C4-2B (cell line): ENCODE data around the gene PRDX2.

Source experiments
- H3K27ac ChIP-seq: fragments of 450-650 bp; 2 replicates; pipeline ENCODE4 v1.5.1; 2017
- ZFX ChIP-seq: fragments of 450-650 bp; IDR thresholded peaks from 2 replicates; pipeline ENCODE4 v1.6.1; 2017
- TF ChIP-seq, protein P1 (sequence below): fragments of 450-650 bp; conservative IDR thresholded peaks from 2 replicates; pipeline ENCODE4 v1.5.1; 2017; ENCODE audit warnings: mild to moderate bottlenecking

Gene PRDX2

DNA sequence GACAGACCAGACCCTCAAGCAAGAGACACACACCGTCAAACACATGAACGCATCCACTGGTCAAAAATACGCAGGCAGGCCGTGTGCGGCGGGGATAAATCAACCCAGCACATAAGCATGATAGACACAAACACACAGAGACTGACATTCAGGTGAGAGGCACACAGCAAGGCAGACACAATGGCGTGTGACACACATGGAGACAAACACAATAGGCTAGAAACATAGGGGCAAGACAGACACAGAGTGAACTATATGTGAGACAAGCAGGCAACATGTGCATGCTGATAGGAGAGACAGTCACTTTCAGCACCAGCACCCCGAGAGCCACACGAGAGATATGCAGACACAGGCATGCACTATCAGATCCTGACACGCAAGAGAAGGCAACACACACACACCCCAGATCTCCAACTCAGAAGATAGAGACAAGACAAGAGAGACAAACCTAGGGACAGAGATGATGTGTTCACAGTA, 17.2 kb downstream of the PRDX2 start:
- TF ChIP-seq, protein P1, sequence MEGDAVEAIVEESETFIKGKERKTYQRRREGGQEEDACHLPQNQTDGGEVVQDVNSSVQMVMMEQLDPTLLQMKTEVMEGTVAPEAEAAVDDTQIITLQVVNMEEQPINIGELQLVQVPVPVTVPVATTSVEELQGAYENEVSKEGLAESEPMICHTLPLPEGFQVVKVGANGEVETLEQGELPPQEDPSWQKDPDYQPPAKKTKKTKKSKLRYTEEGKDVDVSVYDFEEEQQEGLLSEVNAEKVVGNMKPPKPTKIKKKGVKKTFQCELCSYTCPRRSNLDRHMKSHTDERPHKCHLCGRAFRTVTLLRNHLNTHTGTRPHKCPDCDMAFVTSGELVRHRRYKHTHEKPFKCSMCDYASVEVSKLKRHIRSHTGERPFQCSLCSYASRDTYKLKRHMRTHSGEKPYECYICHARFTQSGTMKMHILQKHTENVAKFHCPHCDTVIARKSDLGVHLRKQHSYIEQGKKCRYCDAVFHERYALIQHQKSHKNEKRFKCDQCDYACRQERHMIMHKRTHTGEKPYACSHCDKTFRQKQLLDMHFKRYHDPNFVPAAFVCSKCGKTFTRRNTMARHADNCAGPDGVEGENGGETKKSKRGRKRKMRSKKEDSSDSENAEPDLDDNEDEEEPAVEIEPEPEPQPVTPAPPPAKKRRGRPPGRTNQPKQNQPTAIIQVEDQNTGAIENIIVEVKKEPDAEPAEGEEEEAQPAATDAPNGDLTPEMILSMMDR = no peak
- no peak for TF ChIP-seq ZFX
- H3K27ac ChIP-seq = peak overlapping the region; percentile 95

DNA sequence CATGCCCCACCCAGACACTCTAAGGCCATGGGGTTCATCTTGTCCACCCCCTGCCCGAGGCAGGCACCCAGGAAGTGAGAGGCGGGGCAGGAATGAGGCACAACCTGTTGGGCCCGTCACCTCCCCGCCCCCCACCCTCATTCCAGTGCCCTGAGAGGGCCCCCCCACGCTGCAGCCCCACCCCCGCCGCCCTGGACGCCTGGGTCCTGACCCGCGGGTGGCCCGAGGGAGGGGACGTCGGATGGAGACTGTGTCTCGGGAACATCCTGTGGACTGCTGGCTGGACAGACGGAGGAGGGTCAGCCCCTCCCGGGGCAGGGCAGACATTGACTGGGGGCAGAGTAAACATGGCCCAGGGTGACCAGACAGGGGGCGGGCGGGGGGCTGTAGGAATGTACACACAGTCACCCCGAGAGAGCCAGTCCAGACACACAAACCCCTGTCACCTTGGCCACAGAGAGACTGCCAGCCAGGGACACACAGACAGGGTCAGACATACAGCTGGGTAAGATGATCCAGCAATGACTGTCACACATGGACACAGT, 17.7 kb downstream of the PRDX2 start:
- TF ChIP-seq, protein P1 = no peak
- TF ChIP-seq ZFX = no peak
- H3K27ac ChIP-seq = peak overlapping the region; percentile 95

DNA sequence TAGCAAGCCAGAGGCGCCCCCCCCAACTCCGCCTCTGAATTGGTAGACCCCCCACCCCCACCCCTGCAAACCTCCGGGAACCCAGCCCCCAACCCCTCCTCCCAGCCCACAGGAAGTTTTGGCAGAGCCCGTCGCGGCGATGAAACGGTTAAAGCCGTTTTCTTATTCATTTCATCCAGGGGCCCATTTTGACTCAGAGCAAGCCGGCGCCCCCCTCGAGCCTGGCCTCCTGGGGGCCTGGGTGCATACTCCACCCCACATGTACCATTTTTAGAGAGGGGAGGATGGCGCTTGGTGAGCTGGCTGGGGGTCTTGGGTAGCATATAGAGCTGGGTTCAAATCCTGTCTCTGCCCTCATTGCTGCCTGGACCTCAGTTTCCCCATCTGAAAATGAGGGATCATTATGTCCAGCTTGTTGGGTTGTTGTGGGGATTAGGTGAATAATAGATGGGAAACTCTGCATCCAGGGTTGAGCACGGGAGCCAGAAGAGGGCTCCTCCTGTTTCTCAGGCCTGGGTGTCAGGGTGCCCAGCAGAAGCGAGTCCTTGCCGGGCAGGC, 18.2 kb downstream of the PRDX2 start:
- H3K27ac ChIP-seq = peak overlapping the region; percentile 95
- TF ChIP-seq, protein P1 = no peak
- no peak for TF ChIP-seq ZFX

DNA sequence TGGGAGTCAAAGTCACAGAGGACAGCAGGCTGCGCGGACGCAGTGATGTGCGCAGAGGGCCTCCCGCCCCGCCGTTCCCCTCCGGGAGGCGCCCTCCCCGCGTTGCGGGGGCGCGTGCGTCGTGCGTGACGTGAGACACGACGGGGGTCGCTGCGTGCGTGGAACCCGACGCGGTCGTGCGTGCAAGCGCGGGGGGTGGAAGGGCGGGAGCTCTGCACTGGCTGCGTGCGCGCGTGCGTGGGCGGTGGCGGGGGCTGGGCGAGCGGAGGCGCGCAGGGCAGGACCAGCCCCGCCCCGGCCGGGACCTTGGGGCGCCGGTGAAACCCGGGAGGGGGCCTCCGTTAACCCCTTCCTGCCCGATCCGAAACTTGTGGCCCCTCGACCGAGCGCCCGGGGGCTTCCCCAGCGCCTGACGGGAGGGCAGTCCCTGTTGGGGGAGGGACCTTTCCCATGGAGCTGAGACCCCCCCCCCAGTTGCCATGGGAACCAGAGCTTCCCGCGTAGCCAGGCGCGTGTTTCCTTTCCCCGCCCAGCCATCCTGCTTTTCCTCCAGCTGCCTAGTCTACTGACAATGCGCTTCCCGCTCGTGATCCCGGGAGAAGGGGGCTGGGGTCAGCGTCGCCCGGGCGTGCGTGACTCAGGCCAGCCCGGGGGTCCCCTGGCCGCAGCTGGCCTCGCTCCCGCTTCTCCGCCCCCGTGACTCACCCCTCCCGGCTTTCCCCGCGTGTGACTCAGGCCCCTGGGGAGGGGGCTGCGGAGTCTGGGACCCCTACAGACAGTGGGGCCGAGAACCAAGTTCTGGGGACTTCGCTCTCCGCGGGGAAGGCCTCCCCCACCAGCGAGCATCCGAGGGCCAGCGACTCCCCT, 18.9 kb downstream of the PRDX2 start:
- peak overlapping the region; percentile 95 for H3K27ac ChIP-seq

DNA sequence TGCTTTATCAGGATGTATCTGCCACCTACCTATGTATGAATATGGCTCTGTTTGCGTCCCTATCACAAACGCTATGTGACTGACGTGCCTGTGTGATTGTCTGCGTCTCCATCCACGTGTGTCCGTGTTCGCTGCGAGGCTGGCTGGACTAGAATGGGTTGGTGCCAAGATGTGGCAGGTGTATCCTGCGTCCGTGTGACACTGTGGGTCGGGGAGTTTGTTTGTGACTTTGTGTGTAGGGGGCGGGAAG, 19.5 kb downstream of the PRDX2 start:
- TF ChIP-seq, protein P1 = no peak
- TF ChIP-seq ZFX = no peak
- H3K27ac ChIP-seq = peak overlapping the region; percentile 95

More for the DNA sequence above, 18.9 kb downstream of the PRDX2 start:
- TF ChIP-seq, protein P1 = no peak
- no peak for TF ChIP-seq ZFX

DNA sequence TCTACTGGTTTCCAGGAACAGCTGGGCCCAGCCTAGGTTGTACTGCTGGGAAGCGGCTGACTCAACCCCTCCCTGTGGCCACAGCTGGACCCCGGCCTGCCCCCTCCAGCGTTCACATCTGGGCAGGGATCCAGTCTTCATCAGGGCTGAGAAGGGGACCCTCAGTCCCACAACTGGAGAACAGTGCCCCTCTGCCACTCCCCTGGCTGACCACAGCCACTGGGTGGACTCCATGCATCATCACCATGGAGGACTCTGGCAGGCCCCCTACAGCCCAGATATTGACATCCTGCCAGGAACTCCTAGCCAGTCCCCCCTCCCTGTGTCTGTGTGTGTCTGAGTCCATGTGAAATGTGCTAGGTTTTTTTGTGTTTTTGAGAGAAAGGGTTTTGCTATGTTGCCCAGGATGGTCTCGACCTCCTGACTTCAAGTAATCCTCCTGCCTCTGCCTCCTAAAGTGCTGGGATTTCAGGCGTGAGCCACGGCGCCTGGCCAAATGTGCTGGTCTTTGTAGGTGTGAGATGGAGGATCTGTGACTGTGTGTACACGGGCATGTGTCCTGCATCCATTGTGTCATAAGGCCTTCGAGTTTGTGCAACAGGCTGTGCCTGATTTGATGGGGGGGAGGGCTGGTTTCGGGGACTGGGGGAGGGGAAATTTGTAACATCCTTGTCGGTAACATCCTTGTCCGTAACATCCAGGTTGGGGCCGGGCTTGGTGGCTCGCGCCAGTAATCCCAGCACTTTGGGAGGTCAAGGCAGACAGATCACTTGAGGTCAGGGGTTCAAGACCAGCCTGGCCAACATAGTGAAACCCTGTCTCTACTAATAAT, 22.2 kb downstream of the PRDX2 start:
- no peak overlapping the region for H3K27ac ChIP-seq
- no peak for TF ChIP-seq ZFX
- TF ChIP-seq, protein P1 = no peak

DNA sequence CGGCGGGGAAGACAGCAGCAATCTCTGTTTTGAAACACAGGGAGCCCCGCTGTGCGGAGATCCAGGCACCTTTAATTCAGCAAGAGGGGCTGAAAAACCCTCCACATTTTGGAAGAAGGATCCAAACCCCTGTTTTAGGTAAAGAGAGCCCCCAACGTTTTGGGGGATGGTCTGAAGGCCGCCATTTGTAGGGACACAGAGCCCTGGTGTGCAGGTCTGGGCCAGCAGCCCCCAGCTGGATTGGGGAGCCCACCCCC, 22.8 kb downstream of the PRDX2 start:
- H3K27ac ChIP-seq = no peak overlapping the region
- TF ChIP-seq, protein P1 = no peak
- no peak for TF ChIP-seq ZFX
